Astrocyte of the spinal cord (primary cell): ENCODE data around the gene MAPKAP1.

Experiments used
- DNase-seq: peaks from one replicate; pipeline ENCODE4 v3.0.0; 2011; ENCODE audit warnings: low read depth, low spot score
- H3K4me3 ChIP-seq: 2 replicates; pipeline ENCODE4 v1.5.1; 2011; ENCODE audit warnings: low read depth, mild to moderate bottlenecking, low read length, moderate library complexity
- CTCF ChIP-seq: IDR thresholded peaks from 2 replicates; pipeline ENCODE4 v1.5.1; 2012; ENCODE audit warnings: low read depth, mild to moderate bottlenecking, low read length, inconsistent platforms
- in situ Hi-C: cut with HindIII; loops from 2 replicates; pipeline ENCODE4 v1.10.0; 2017; ENCODE audit warnings: low sequenced_read_pairs

Gene MAPKAP1

GRCh38 chr9:125511789-125512660 lies 195.0 kb downstream of the MAPKAP1 start:
- no peak for DNase-seq
- no peak for TF ChIP-seq CTCF
- in situ Hi-C loops, result no loop called here
- H3K4me3 ChIP-seq, result no peak overlapping the region

GRCh38 chr9:125510980-125511379 lies 196.0 kb downstream of the MAPKAP1 start:
- no peak for DNase-seq
- in situ Hi-C loops, result no loop called here
- TF ChIP-seq CTCF, result no peak
- H3K4me3 ChIP-seq, result no peak overlapping the region

- TF ChIP-seq CTCF, result no peak
- in situ Hi-C loops, result no loop called here
- no peak overlapping the region for H3K4me3 ChIP-seq
- no peak for DNase-seq
These were observed 197.5 kb downstream of the MAPKAP1 start for GRCh38 chr9:125509476-125509875.

- TF ChIP-seq CTCF, result no peak
- H3K4me3 ChIP-seq, result no peak overlapping the region
- in situ Hi-C loops, result no loop called here
- no peak for DNase-seq
These were observed 198.8 kb downstream of the MAPKAP1 start for GRCh38 chr9:125508249-125508648.

- no peak overlapping the region for H3K4me3 ChIP-seq
- no peak for TF ChIP-seq CTCF
- DNase-seq, result no peak
- in situ Hi-C loops, result no loop called here
These were observed 199.8 kb downstream of the MAPKAP1 start for GRCh38 chr9:125507226-125507625.

- in situ Hi-C loops, result no loop called here
- no peak for DNase-seq
- no peak for TF ChIP-seq CTCF
- no peak overlapping the region for H3K4me3 ChIP-seq
These were observed 201.0 kb downstream of the MAPKAP1 start for GRCh38 chr9:125505988-125506438.
